ENCODE data around the gene CYB561. TPM values are rescaled to one million over a fixed set of nuclear protein-coding genes. Genes with fewer than 3 reads are reported as not detected.

Gene CYB561
- total and polyA plus RNA-seq, 2 donors (not counting 3 experiments of a cell fraction or from before 2014, with no cell fraction given), result 34.9 to 71.1 TPM

GRCh38 chr17:63421681-63422645, 24.1 kb downstream of the CYB561 start:
- CTCF ChIA-PET, result interaction anchor here (2.3 kb wide), 1 partner anchor 16 kb away, joined by 13 read pairs; no protein-coding TSS in a partner anchor
- Histone ChIP-seq H2AFZ (ENCODE audit: low read depth, low read length) (no peak overlapping the region), H3K27ac (ENCODE audit: insufficient read depth, low read depth, low read length) (no peak overlapping the region), H3K4me2 (ENCODE audit: insufficient read depth, low read length) (no peak overlapping the region), H3K4me3 (replicated peaks in 1 of 3; ENCODE audit: insufficient read depth in 1 of 3, low read depth in 1 of 3, low read length in 3 of 3) (no peak overlapping the region), H3K9me3 (replicated peaks; ENCODE audit: control insufficient read depth, insufficient read depth, low read length) (no peaks in the 10 kb centered on the region), H3K27me3 (ENCODE audit: control insufficient read depth in 2 of 2, insufficient read depth in 2 of 2, low read length in 2 of 2) (no peaks in the 10 kb centered on the region), H3K36me3 (ENCODE audit: control insufficient read depth in 2 of 2, extremely low read depth in 1 of 2, insufficient read depth in 2 of 2, low read length in 2 of 2) (no peaks in the 10 kb centered on the region), H3K9me1 (replicated peaks; ENCODE audit: control insufficient read depth, extremely low read depth, insufficient read depth, low read length) (no peaks in the 10 kb centered on the region), H4K20me1 (replicated peaks; ENCODE audit: control insufficient read depth, extremely low read depth, insufficient read depth, low read length) (no peaks in the 10 kb centered on the region), H3K79me2 (ENCODE audit: control insufficient read depth, insufficient read depth, low read length) (no peaks in the 10 kb centered on the region), H3K4me1 (ENCODE audit: control insufficient read depth, extremely low read depth, insufficient read depth, low read length) (peaks cover 35% of the 10 kb centered on the region), H3K9ac (replicated peaks; ENCODE audit: extremely low read depth, insufficient read depth, low read length) (no peak overlapping the region)
- dilution Hi-C loops (cut with MboI; ENCODE audit: extremely low pct_ligation_motif_present, low sequenced_read_pairs) (no loop called here), intact Hi-C loops (cut with micrococcal nuclease) (no loop called here)
- no peak for FAIRE-seq
- BruUV-seq (replicated peaks), result no TSS peak
- DNase-seq (ENCODE audit: low read depth, low spot score), result no peak
- no peak for TF ChIP-seq EZH2 (IDR thresholded peaks at IDR 0.05; ENCODE audit: borderline replicate concordance, low read depth, low read length, severe bottlenecking)
- no peak for TF ChIP-seq FOS (IDR thresholded peaks at IDR 0.05; ENCODE audit: borderline replicate concordance, insufficient read depth, low read length)
- TF ChIP-seq JUN (IDR thresholded peaks at IDR 0.05; ENCODE audit: borderline replicate concordance, insufficient read depth, insufficient read length, low read depth), result no peak
- no peak for TF ChIP-seq POLR2AphosphoS5 (IDR thresholded peaks at IDR 0.05; ENCODE audit: insufficient read depth, low read depth, low read length)
- POLR2A ChIA-PET, result no interaction called here

All from endothelial cell of umbilical vein (primary cell).